BE2C (cell line): ENCODE measurements around the gene NAP1L4.

ENCODE experiments used
- DNase-seq: peaks from one replicate; pipeline ENCODE4 v3.0.0-alpha.2; 2020
- H3K27me3 ChIP-seq: fragments of 250-450 bp; sonication (Bioruptor Pico); 2 replicates; pipeline ENCODE4 v1.5.1; 2020; ENCODE audit warnings: mild to moderate bottlenecking
- H3K36me3 ChIP-seq: fragments of 250-450 bp; sonication (Bioruptor Pico); 2 replicates; pipeline ENCODE4 v1.5.1; 2020; ENCODE audit warnings: mild to moderate bottlenecking
- H3K4me1 ChIP-seq: fragments of 250-450 bp; sonication (Bioruptor Pico); 2 replicates; pipeline ENCODE4 v1.5.1; 2020
- H3K4me3 ChIP-seq: 2 replicates; pipeline ENCODE4 v1.5.1; 2011; ENCODE audit warnings: low read depth, low read length
- H3K9me3 ChIP-seq: fragments of 250-450 bp; sonication (Bioruptor Pico); 2 replicates; pipeline ENCODE4 v1.5.1; 2020
- TF ChIP-seq, protein P1 (sequence below): IDR thresholded peaks from 2 replicates; pipeline ENCODE4 v1.5.1; 2012; ENCODE audit warnings: mild to moderate bottlenecking, low read depth, low read length

NAP1L4 gene

GRCh38 chr11:3014057-3014938 is 22.2 kb upstream of the NAP1L4 start:
- no peaks in the 10 kb centered on the region for H3K27me3 ChIP-seq
- H3K4me3 ChIP-seq = no peak overlapping the region
- DNase-seq = no peak
- H3K4me1 ChIP-seq = no peaks in the 10 kb centered on the region
- TF ChIP-seq, protein P1, sequence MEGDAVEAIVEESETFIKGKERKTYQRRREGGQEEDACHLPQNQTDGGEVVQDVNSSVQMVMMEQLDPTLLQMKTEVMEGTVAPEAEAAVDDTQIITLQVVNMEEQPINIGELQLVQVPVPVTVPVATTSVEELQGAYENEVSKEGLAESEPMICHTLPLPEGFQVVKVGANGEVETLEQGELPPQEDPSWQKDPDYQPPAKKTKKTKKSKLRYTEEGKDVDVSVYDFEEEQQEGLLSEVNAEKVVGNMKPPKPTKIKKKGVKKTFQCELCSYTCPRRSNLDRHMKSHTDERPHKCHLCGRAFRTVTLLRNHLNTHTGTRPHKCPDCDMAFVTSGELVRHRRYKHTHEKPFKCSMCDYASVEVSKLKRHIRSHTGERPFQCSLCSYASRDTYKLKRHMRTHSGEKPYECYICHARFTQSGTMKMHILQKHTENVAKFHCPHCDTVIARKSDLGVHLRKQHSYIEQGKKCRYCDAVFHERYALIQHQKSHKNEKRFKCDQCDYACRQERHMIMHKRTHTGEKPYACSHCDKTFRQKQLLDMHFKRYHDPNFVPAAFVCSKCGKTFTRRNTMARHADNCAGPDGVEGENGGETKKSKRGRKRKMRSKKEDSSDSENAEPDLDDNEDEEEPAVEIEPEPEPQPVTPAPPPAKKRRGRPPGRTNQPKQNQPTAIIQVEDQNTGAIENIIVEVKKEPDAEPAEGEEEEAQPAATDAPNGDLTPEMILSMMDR = no peak
- H3K36me3 ChIP-seq = peaks cover 25% of the 10 kb centered on the region
- H3K9me3 ChIP-seq = no peaks in the 10 kb centered on the region

GRCh38 chr11:3011891-3012885 is 20.1 kb upstream of the NAP1L4 start:
- Histone ChIP-seq H3K9me3 (no peaks in the 10 kb centered on the region), H3K27me3 (no peaks in the 10 kb centered on the region), H3K4me1 (no peaks in the 10 kb centered on the region), H3K36me3 (peaks cover 15% of the 10 kb centered on the region), H3K4me3 (no peak overlapping the region)
- TF ChIP-seq, protein P1 = no peak
- no peak for DNase-seq

DNA sequence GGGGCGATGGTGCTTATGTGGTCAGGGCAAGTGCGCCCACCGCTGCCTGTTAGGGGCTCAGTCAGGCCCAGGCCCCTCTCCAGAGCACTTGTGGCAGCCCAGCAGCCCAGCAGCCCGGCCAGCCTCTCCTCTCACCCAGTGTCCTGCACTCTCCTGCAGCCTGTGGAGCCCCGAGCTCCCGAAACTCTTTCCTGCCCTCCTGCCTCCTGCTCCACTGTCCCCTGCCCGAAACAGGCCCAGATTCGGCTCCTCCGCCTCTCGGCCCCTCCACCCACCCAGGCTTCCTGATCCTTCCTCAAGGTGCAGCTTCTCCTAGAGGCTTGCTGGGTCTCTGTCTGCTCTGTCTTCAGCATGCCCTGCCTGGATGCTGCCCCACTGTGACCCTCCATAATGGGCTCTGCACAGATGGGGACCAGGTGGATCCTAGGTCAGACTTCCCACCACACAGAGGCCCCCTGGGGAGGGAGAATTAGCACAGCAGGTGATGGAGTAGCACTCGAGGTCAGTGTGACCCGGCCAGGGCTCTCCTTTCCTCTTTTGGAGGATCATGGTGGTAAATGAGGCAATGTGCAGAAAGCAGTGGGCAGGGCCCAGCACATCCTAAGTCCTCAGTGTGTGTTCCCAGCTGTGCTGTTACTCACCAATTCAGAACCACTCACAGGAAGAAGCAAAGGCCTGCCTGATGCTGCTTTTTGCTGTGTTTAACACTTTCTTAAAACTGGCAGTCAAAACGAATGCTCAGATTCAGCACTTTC is 18.6 kb upstream of the NAP1L4 start:
- DNase-seq = no peak
- TF ChIP-seq, protein P1 = no peak
- no peaks in the 10 kb centered on the region for H3K27me3 ChIP-seq
- H3K4me3 ChIP-seq = no peak overlapping the region
- H3K9me3 ChIP-seq = no peaks in the 10 kb centered on the region
- H3K36me3 ChIP-seq = peaks cover 11% of the 10 kb centered on the region
- H3K4me1 ChIP-seq = no peaks in the 10 kb centered on the region

GRCh38 chr11:3010004-3010403 is 17.9 kb upstream of the NAP1L4 start:
- Histone ChIP-seq H3K9me3 (no peaks in the 10 kb centered on the region), H3K36me3 (peaks cover 6% of the 10 kb centered on the region), H3K4me1 (no peaks in the 10 kb centered on the region), H3K4me3 (no peak overlapping the region), H3K27me3 (no peaks in the 10 kb centered on the region)
- TF ChIP-seq, protein P1 = no peak
- no peak for DNase-seq

- peaks cover 4% of the 10 kb centered on the region; the same call in 1 of the 2 replicates for H3K36me3 ChIP-seq
- no peaks in the 10 kb centered on the region for H3K9me3 ChIP-seq
- H3K27me3 ChIP-seq = no peaks in the 10 kb centered on the region
- no peaks in the 10 kb centered on the region for H3K4me1 ChIP-seq
- TF ChIP-seq, protein P1 = no peak
- H3K4me3 ChIP-seq = no peak overlapping the region
- DNase-seq = no peak
Observed at GRCh38 chr11:3009481-3009880, 17.4 kb upstream of the NAP1L4 start.
